DOHH2 (cell line): ENCODE measurements around the gene NFE2L3.
"Not testable (repeated sequence)": the region's sequence is repeated elsewhere in the genome, so short reads cannot be mapped to it uniquely, and the experiment has no call there.

Experiments used
- H3F3A ChIP-seq: fragments of 200-600 bp; sonication (generic), shearing (Covaris generic); 2 replicates; pipeline ENCODE4 v1.6.0; 2016; ENCODE audit warnings: antibody characterized with exemption, mild to moderate bottlenecking; ENCODE audit not compliant: control insufficient read depth, insufficient read depth
- H3K27ac ChIP-seq: fragments of 200-600 bp; sonication (generic); 2 replicates; pipeline ENCODE4 v1.5.1; 2014; ENCODE audit warnings: low read depth, mild to moderate bottlenecking, low read length, moderate library complexity
- H3K27me3 ChIP-seq: fragments of 200-600 bp; sonication (generic); 2 replicates; pipeline ENCODE4 v1.6.1; 2014; ENCODE audit warnings: mild to moderate bottlenecking, low read length, mixed read lengths; ENCODE audit not compliant: control insufficient read depth
- H3K36me3 ChIP-seq: fragments of 200-600 bp; sonication (generic); 2 replicates; pipeline ENCODE4 v1.6.1; 2014; ENCODE audit warnings: mild to moderate bottlenecking, low read length, moderate library complexity, mixed read lengths; ENCODE audit not compliant: control insufficient read depth
- H3K4me1 ChIP-seq: fragments of 200-600 bp; sonication (generic); 2 replicates; pipeline ENCODE4 v1.6.1; 2014; ENCODE audit warnings: mild to moderate bottlenecking, low read length, mixed read lengths; ENCODE audit not compliant: control insufficient read depth
- H3K4me2 ChIP-seq: fragments of 200-600 bp; sonication (generic); 2 replicates; pipeline ENCODE4 v1.6.0; 2014; ENCODE audit warnings: mild to moderate bottlenecking, low read length, moderate library complexity
- H3K4me3 ChIP-seq: fragments of 200-600 bp; sonication (generic); 2 replicates; pipeline ENCODE4 v1.5.1; 2014; ENCODE audit warnings: mild to moderate bottlenecking, low read length, mixed read lengths
- H3K79me2 ChIP-seq: fragments of 200-600 bp; sonication (generic); 2 replicates; pipeline ENCODE4 v1.6.1; 2014; ENCODE audit warnings: mild to moderate bottlenecking, low read length, mixed read lengths; ENCODE audit not compliant: control insufficient read depth
- H3K9me2 ChIP-seq: fragments of 200-600 bp; sonication (generic); replicated peaks from 2 replicates; pipeline ENCODE4 v1.6.1; 2014; ENCODE audit warnings: mild to moderate bottlenecking, low read length, mixed read lengths; ENCODE audit not compliant: control insufficient read depth
- H3K9me3 ChIP-seq: fragments of 200-600 bp; sonication (generic); 2 replicates; pipeline ENCODE4 v1.6.1; 2014; ENCODE audit warnings: antibody characterized with exemption, low read length, mixed read lengths; ENCODE audit not compliant: control insufficient read depth, insufficient read depth
- H4K20me1 ChIP-seq: fragments of 200-600 bp; sonication (generic); 2 replicates; pipeline ENCODE4 v1.6.0; 2014; ENCODE audit warnings: low read depth, mild to moderate bottlenecking, antibody characterized with exemption, low read length, moderate library complexity; ENCODE audit not compliant: control insufficient read depth, insufficient read depth
- CTCF ChIP-seq: fragments of 200-600 bp; sonication (generic); IDR thresholded peaks from one replicate; pipeline ENCODE4 v1.5.1; 2014; ENCODE audit warnings: antibody characterized with exemption, mild to moderate bottlenecking, low read depth, low read length; ENCODE audit not compliant: poor library complexity, severe bottlenecking
- EZH2phosphoT487 ChIP-seq: fragments of 200-600 bp; sonication (generic); IDR thresholded peaks from 2 replicates; pipeline ENCODE4 v1.6.1; 2017; ENCODE audit warnings: borderline replicate concordance, mild to moderate bottlenecking, antibody characterized with exemption, low read length, moderate library complexity, mixed read lengths

NFE2L3 gene

GRCh38 chr7:26157520-26158105 is 5.6 kb downstream of the NFE2L3 start:
- Histone ChIP-seq H3K36me3 (0 out of 2 replicates have a peak, but pooled peaks cover 5% of the 10 kb centered on the region), H3K4me3 (peak overlapping the region; percentile 75), H3F3A (peaks cover 18% of the 10 kb centered on the region), H3K27ac (peak overlapping the region; percentile 87), H3K27me3 (no peaks in the 10 kb centered on the region), H3K79me2 (peaks cover 96% of the 10 kb centered on the region), H3K9me3 (no peaks in the 10 kb centered on the region), H3K4me2 (peak overlapping the region; percentile 97), H4K20me1 (no peaks in the 10 kb centered on the region), H3K9me2 (no peaks in the 10 kb centered on the region), H3K4me1 (peaks cover 78% of the 10 kb centered on the region)
- TF ChIP-seq CTCF (no peak), EZH2phosphoT487 (no peak)

- H3K4me1 ChIP-seq: peaks cover 64% of the 10 kb centered on the region
- no peak overlapping the region for H3K4me2 ChIP-seq
- H4K20me1 ChIP-seq: no peaks in the 10 kb centered on the region
- H3K9me3 ChIP-seq: no peaks in the 10 kb centered on the region
- 0 out of 2 replicates have a peak, but pooled peaks cover under 1% of the 10 kb centered on the region for H3K36me3 ChIP-seq
- TF ChIP-seq CTCF: no peak
- no peak for TF ChIP-seq EZH2phosphoT487
- peaks cover 87% of the 10 kb centered on the region for H3K79me2 ChIP-seq
- H3K27ac ChIP-seq: no peak overlapping the region
- no peak overlapping the region for H3K4me3 ChIP-seq
- H3K9me2 ChIP-seq: no peaks in the 10 kb centered on the region
- peaks cover 18% of the 10 kb centered on the region for H3F3A ChIP-seq
- no peaks in the 10 kb centered on the region for H3K27me3 ChIP-seq
Observed at GRCh38 chr7:26159243-26159642, 7.2 kb downstream of the NFE2L3 start.

GRCh38 chr7:26160896-26161295 is 8.9 kb downstream of the NFE2L3 start:
- Histone ChIP-seq H3K9me3 (no peaks in the 10 kb centered on the region), H3K36me3 (no peaks in the 10 kb centered on the region), H4K20me1 (no peaks in the 10 kb centered on the region), H3K79me2 (peaks cover 74% of the 10 kb centered on the region), H3K27ac (no peak overlapping the region), H3K4me3 (no peak overlapping the region), H3K4me1 (peaks cover 48% of the 10 kb centered on the region), H3F3A (peaks cover 12% of the 10 kb centered on the region), H3K4me2 (no peak overlapping the region), H3K9me2 (no peaks in the 10 kb centered on the region), H3K27me3 (no peaks in the 10 kb centered on the region)
- TF ChIP-seq CTCF (no peak), EZH2phosphoT487 (no peak)

- Histone ChIP-seq H3K9me2 (no peaks in the 10 kb centered on the region), H3K4me2 (no peak overlapping the region), H3K9me3 (no peaks in the 10 kb centered on the region), H3K79me2 (peaks cover 75% of the 10 kb centered on the region), H3K27ac (no peak overlapping the region), H3K4me1 (peaks cover 45% of the 10 kb centered on the region), H3F3A (0 out of 2 replicates have a peak, but pooled peaks cover 1% of the 10 kb centered on the region), H3K27me3 (no peaks in the 10 kb centered on the region), H3K36me3 (no peaks in the 10 kb centered on the region), H4K20me1 (no peaks in the 10 kb centered on the region), H3K4me3 (no peak overlapping the region)
- TF ChIP-seq EZH2phosphoT487: no peak
- TF ChIP-seq CTCF: no peak
Observed at GRCh38 chr7:26162431-26162830, 10.4 kb downstream of the NFE2L3 start.

- H3K27me3 ChIP-seq, H3K4me3 ChIP-seq, H4K20me1 ChIP-seq, H3K4me2 ChIP-seq, H3K9me2 ChIP-seq, H3K36me3 ChIP-seq, H3K9me3 ChIP-seq, H3F3A ChIP-seq, H3K27ac ChIP-seq: not testable (repeated sequence)
- Histone ChIP-seq H3K79me2 (peaks cover 70% of the 10 kb centered on the region), H3K4me1 (peaks cover 33% of the 10 kb centered on the region)
Observed at GRCh38 chr7:26163804-26164203, 11.8 kb downstream of the NFE2L3 start.
